HL-60 (cell line): ENCODE results near the gene SLC26A2.
A peak's percentile ranks its signal among the peaks of the same experiment; 100 is the strongest.

Experiments used
- DNase-seq, 2 experiments: peaks; one replicate each; pipeline ENCODE4 v3.0.0-alpha.2; 2010 to 2020; ENCODE audit warnings: low read depth in 1 of 2, low spot score in 1 of 2
- H3K27ac ChIP-seq: fragments of 250-450 bp; sonication (Bioruptor Pico); replicated peaks from 2 replicates; pipeline ENCODE4 v1.5.1; 2020; ENCODE audit warnings: mild to moderate bottlenecking, moderate library complexity
- H3K27me3 ChIP-seq: fragments of 250-450 bp; sonication (Bioruptor Pico); 2 replicates; pipeline ENCODE4 v1.5.1; 2021; ENCODE audit warnings: mild to moderate bottlenecking, moderate library complexity; ENCODE audit not compliant: insufficient read depth, poor library complexity, severe bottlenecking
- H3K4me3 ChIP-seq: replicated peaks from 2 replicates; pipeline ENCODE4 v1.5.1; 2011; ENCODE audit warnings: mild to moderate bottlenecking, control low read depth, low read length; ENCODE audit not compliant: insufficient read depth
- GABPA ChIP-seq: IDR thresholded peaks from 2 replicates; pipeline ENCODE4 v1.6.1; 2012; ENCODE audit warnings: low read depth
- POLR2AphosphoS5 ChIP-seq: IDR thresholded peaks from 2 replicates; pipeline ENCODE4 v1.6.1; 2012; ENCODE audit warnings: low read depth
- SPI1 ChIP-seq: IDR thresholded peaks from 2 replicates; pipeline ENCODE4 v1.6.1; 2012; ENCODE audit warnings: low read depth, mild to moderate bottlenecking, borderline replicate concordance
- TF ChIP-seq, protein P1 (sequence below): IDR thresholded peaks from one replicate; pipeline ENCODE4 v1.5.1; 2011; ENCODE audit warnings: low read length, control low read depth, inconsistent platforms; ENCODE audit not compliant: insufficient read depth
- TF ChIP-seq, protein P2 (sequence below): IDR thresholded peaks from 2 replicates; pipeline ENCODE4 v1.6.1; 2012; ENCODE audit warnings: low read depth; ENCODE audit not compliant: insufficient replicate concordance

Gene SLC26A2

DNA sequence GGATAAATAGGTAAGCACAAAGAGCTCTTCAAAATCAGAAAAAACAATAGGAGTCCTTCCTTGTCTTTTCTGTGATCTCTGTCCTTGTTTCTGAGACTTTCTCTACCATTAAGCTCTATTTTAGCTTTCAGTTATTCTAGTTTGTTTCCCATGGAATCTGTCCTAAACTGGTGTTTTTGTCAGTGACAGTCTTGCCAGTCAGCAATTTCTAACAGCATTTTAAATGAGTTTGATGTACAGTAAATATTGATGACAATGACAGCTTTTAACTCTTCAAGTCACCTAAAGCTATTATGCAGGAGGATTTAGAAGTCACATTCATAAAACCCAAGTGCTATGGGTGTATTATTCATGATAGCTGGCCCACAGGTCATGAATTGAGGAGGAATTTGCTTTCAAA, 21.9 kb downstream of the SLC26A2 start:
- no peak overlapping the region for H3K27ac ChIP-seq
- no peak for TF ChIP-seq SPI1
- TF ChIP-seq, protein P1, sequence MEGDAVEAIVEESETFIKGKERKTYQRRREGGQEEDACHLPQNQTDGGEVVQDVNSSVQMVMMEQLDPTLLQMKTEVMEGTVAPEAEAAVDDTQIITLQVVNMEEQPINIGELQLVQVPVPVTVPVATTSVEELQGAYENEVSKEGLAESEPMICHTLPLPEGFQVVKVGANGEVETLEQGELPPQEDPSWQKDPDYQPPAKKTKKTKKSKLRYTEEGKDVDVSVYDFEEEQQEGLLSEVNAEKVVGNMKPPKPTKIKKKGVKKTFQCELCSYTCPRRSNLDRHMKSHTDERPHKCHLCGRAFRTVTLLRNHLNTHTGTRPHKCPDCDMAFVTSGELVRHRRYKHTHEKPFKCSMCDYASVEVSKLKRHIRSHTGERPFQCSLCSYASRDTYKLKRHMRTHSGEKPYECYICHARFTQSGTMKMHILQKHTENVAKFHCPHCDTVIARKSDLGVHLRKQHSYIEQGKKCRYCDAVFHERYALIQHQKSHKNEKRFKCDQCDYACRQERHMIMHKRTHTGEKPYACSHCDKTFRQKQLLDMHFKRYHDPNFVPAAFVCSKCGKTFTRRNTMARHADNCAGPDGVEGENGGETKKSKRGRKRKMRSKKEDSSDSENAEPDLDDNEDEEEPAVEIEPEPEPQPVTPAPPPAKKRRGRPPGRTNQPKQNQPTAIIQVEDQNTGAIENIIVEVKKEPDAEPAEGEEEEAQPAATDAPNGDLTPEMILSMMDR = no peak
- TF ChIP-seq POLR2AphosphoS5 = no peak
- TF ChIP-seq, protein P2, sequence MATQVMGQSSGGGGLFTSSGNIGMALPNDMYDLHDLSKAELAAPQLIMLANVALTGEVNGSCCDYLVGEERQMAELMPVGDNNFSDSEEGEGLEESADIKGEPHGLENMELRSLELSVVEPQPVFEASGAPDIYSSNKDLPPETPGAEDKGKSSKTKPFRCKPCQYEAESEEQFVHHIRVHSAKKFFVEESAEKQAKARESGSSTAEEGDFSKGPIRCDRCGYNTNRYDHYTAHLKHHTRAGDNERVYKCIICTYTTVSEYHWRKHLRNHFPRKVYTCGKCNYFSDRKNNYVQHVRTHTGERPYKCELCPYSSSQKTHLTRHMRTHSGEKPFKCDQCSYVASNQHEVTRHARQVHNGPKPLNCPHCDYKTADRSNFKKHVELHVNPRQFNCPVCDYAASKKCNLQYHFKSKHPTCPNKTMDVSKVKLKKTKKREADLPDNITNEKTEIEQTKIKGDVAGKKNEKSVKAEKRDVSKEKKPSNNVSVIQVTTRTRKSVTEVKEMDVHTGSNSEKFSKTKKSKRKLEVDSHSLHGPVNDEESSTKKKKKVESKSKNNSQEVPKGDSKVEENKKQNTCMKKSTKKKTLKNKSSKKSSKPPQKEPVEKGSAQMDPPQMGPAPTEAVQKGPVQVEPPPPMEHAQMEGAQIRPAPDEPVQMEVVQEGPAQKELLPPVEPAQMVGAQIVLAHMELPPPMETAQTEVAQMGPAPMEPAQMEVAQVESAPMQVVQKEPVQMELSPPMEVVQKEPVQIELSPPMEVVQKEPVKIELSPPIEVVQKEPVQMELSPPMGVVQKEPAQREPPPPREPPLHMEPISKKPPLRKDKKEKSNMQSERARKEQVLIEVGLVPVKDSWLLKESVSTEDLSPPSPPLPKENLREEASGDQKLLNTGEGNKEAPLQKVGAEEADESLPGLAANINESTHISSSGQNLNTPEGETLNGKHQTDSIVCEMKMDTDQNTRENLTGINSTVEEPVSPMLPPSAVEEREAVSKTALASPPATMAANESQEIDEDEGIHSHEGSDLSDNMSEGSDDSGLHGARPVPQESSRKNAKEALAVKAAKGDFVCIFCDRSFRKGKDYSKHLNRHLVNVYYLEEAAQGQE = no peak
- no peak for TF ChIP-seq GABPA
- DNase-seq = no peak

DNA sequence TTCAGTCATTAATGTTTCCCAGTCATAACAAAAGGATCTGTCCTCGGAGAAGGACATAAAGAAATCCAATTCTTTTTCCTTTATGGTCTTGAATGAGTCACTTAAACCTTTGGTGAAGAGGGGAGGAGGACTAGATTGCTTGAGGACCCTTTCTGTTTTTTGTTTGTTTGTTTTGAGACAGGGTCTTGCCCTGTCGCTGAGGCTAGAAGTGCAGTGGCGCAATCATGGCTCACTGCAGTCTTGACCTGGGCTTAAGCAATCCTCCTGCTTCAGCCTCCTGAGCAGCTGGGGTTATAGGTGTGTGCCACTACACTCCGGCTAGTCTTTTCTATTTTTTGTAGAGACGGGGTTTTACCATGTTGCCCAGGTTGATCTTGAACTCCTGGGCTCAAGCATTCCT, 27.6 kb downstream of the SLC26A2 start:
- Histone ChIP-seq H3K27me3 (no peaks in the 10 kb centered on the region), H3K27ac (no peak overlapping the region), H3K4me3 (no peak overlapping the region)
- DNase-seq = peak in 1 of 2 experiments; percentile 15
- TF ChIP-seq, protein P1 = no peak
- TF ChIP-seq, protein P2 = no peak
- TF ChIP-seq SPI1 (no peak), POLR2AphosphoS5 (no peak), GABPA (no peak)

More for the DNA sequence above, 21.9 kb downstream of the SLC26A2 start:
- Histone ChIP-seq H3K4me3 (no peak overlapping the region), H3K27me3 (no peaks in the 10 kb centered on the region)

DNA sequence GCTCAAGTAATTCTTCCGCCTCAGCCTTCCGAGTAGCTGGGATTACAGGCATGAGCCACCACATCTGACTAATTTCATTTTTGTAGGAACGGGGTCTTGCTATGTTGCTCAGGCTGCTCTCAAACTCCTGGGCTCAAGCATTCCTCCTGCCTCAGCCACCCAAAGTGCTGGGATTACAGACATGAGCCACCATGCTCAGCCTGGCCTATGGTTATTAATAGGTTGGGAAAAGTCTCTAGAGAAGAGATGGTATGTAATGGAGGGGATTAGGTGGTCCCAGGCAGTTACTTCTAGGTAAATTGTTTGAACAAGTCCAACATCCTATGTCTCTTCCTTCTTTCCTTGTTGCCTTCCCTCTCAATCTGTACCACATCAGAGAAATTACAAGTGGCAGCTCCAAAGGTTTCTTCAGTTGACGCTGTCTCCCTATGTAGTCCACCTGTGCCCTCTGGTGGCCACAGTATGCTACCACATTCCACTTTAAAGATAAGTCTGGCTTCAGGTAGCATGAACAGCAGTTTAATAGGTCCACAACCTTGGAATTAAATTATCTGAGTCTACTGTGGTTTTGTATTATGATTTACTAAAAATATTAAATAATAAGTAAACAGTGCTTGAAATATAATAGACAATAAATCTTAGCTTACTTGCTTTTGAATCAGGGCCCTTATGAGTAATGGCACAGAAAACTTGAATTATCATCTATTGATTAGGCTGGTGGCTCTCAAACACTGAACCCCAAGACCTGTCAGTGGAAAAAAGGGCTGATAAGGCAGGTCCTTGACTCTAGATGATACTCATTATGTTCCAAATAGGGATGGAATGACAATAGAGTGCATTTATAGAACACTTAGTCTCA, 30.2 kb downstream of the SLC26A2 start:
- peak; percentile 47 to 74 for DNase-seq
- no peaks in the 10 kb centered on the region for H3K27me3 ChIP-seq
- no peak overlapping the region for H3K27ac ChIP-seq
- H3K4me3 ChIP-seq = no peak overlapping the region
- TF ChIP-seq, protein P2 = no peak
- TF ChIP-seq, protein P1 = peak; percentile 88
